OCI-LY7 (cell line): ENCODE measurements around the gene KCTD4. TPM values are rescaled to one million over a fixed set of nuclear protein-coding genes. Genes with fewer than 3 reads are reported as not detected.

Experiments used
- BruUV-seq: library from RNA; stranded (reverse); fragments of 400-500 nt; replicated peaks from 2 replicates; lab custom pipeline; 2021; lab: Mats Ljungman, UMichigan
- CTCF ChIA-PET: fragments of 300-600 bp; sonication (Branson Sonifier 250); formaldehyde crosslinking; loops from one replicate; lab custom pipeline; 2022; ENCODE audit warnings: antibody characterized with exemption; ENCODE audit not compliant: unreplicated experiment; lab: Charles Lee
- POLR2A ChIA-PET: fragments of 300-600 bp; sonication (Branson Sonifier 250); formaldehyde crosslinking; loops from one replicate; lab custom pipeline; 2022; ENCODE audit warnings: antibody characterized with exemption; lab: Charles Lee
- DNase-seq: peaks from one replicate; pipeline ENCODE4 v3.0.0-alpha.2; 2015; ENCODE audit warnings: low spot score
- H2AFZ ChIP-seq: fragments of 200-600 bp; sonication (generic), shearing (Covaris generic); 2 replicates; pipeline ENCODE4 v1.6.1; 2014; ENCODE audit warnings: mild to moderate bottlenecking, antibody characterized with exemption, low read length, moderate library complexity
- H3K27ac ChIP-seq: fragments of 200-600 bp; sonication (generic); 2 replicates; pipeline ENCODE4 v1.5.1; 2014; ENCODE audit warnings: mixed run types, low read depth, mild to moderate bottlenecking, moderate library complexity, low read length, inconsistent platforms; ENCODE audit not compliant: poor library complexity, severe bottlenecking
- H3K36me3 ChIP-seq: fragments of 200-600 bp; sonication (generic); 2 replicates; pipeline ENCODE4 v1.6.1; 2014; ENCODE audit warnings: mild to moderate bottlenecking, antibody characterized with exemption, low read length, moderate library complexity, mixed read lengths; ENCODE audit not compliant: insufficient read depth
- H3K4me1 ChIP-seq: fragments of 200-600 bp; sonication (generic); 2 replicates; pipeline ENCODE4 v1.5.1; 2014; ENCODE audit warnings: mild to moderate bottlenecking, low read length; ENCODE audit not compliant: insufficient read depth, poor library complexity, severe bottlenecking
- H3K4me2 ChIP-seq: fragments of 200-600 bp; sonication (generic); 2 replicates; pipeline ENCODE4 v1.6.1; 2014; ENCODE audit warnings: mild to moderate bottlenecking, low read length
- H3K4me3 ChIP-seq: fragments of 200-600 bp; sonication (generic); 2 replicates; pipeline ENCODE4 v1.5.1; 2014; ENCODE audit warnings: mild to moderate bottlenecking, low read depth, low read length; ENCODE audit not compliant: poor library complexity, severe bottlenecking
- H3K79me2 ChIP-seq: fragments of 200-600 bp; sonication (generic); 2 replicates; pipeline ENCODE4 v1.6.1; 2016; ENCODE audit warnings: low read depth, mild to moderate bottlenecking, low read length, moderate library complexity, mixed read lengths; ENCODE audit not compliant: insufficient read depth
- H3K9me2 ChIP-seq: fragments of 200-600 bp; sonication (generic); 2 replicates; pipeline ENCODE4 v1.6.1; 2016; ENCODE audit warnings: mild to moderate bottlenecking, low read length, mixed read lengths; ENCODE audit not compliant: insufficient read depth
- H3K9me3 ChIP-seq: fragments of 200-600 bp; sonication (generic); 2 replicates; pipeline ENCODE4 v1.6.1; 2014; ENCODE audit warnings: mild to moderate bottlenecking, mixed run types, low read length, mixed read lengths
- H4K20me1 ChIP-seq: fragments of 200-600 bp; sonication (generic); 2 replicates; pipeline ENCODE4 v1.6.1; 2014; ENCODE audit warnings: mild to moderate bottlenecking, antibody characterized with exemption, low read length, moderate library complexity, mixed read lengths; ENCODE audit not compliant: insufficient read depth
- CTCF ChIP-seq: fragments of 200-600 bp; sonication (generic); conservative IDR thresholded peaks from 2 replicates; pipeline ENCODE4 v1.5.1; 2014; ENCODE audit warnings: mild to moderate bottlenecking, antibody characterized with exemption, low read length, moderate library complexity, mixed read lengths
- EZH2phosphoT487 ChIP-seq: fragments of 200-600 bp; sonication (generic); IDR thresholded peaks from 2 replicates; pipeline ENCODE4 v1.6.1; 2018; ENCODE audit warnings: low read depth, borderline replicate concordance, mild to moderate bottlenecking, mixed run types, antibody characterized with exemption, low read length, moderate library complexity, mixed read lengths
- intact Hi-C: fragments of 100-400 bp; cut with micrococcal nuclease; formaldehyde crosslinking; loops from one replicate; pipeline ENCODE4 v1.10.0; 2022; ENCODE audit not compliant: unreplicated experiment
- total RNA-seq, 2 experiments: library from RNA; depleted of rRNA in 1 of 2; stranded (reverse); fragments of >200 nt in 1 of 2; shearing (Covaris generic) in 1 of 2; gene quantifications; 2 replicates each; pipeline ENCODE4 v1.2.3, GENCODE V29; 2014 to 2022

Gene KCTD4
- total RNA-seq, 2 experiments from 2014 or later = not detected

- DNase-seq = no peak
- TF ChIP-seq CTCF (no peak), EZH2phosphoT487 (no peak)
- no TSS peak for BruUV-seq
- no peaks in the 10 kb centered on the region for H4K20me1 ChIP-seq
- H3K9me2 ChIP-seq = no peaks in the 10 kb centered on the region
- CTCF ChIA-PET = no interaction called here
- no peaks in the 10 kb centered on the region for H3K79me2 ChIP-seq
- POLR2A ChIA-PET = interaction anchor here (0.6 to 1.2 kb wide), 2 partner anchors 36 to 353 kb away, joined by 3 to 4 read pairs; no protein-coding TSS in a partner anchor
- H2AFZ ChIP-seq = no peak overlapping the region
- no peak overlapping the region for H3K4me3 ChIP-seq
- H3K9me3 ChIP-seq = no peaks in the 10 kb centered on the region
- H3K36me3 ChIP-seq = peaks cover 9% of the 10 kb centered on the region; the same call in 1 of the 2 replicates
- no peak overlapping the region for H3K27ac ChIP-seq
- intact Hi-C loops = no loop called here
- no peak overlapping the region for H3K4me2 ChIP-seq
- H3K4me1 ChIP-seq = no peaks in the 10 kb centered on the region
Observed at GRCh38 chr13:45215392-45216077, 14.7 kb upstream of the KCTD4 start.

DNA sequence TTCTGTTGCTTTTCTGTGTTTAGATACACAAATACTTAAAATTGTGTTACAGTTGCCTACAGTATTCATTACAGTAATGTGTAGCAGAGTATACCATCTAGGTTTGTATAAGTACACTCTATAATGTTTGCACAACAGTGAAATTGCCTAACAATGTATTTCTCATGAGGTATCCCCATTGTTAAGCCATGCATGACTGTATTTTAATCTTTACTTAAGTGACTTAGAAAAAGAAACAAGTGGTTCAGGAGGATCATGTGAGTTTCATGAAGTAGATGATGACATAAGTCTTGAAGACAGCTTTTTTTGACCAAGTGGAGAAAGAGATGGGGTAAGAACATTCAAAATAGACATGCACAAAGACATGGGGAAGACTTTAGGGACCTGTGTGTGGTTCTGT, 8.4 kb upstream of the KCTD4 start:
- DNase-seq = no peak
- H3K4me3 ChIP-seq = no peak overlapping the region
- H2AFZ ChIP-seq = no peak overlapping the region
- no peak for TF ChIP-seq EZH2phosphoT487
- no peak for TF ChIP-seq CTCF
- H3K36me3 ChIP-seq = peaks cover 29% of the 10 kb centered on the region; the same call in 1 of the 2 replicates
- no peak overlapping the region for H3K4me2 ChIP-seq
- no peaks in the 10 kb centered on the region for H3K9me2 ChIP-seq
- no peak overlapping the region for H3K27ac ChIP-seq
- BruUV-seq = no TSS peak
- no peaks in the 10 kb centered on the region for H3K79me2 ChIP-seq
- H3K9me3 ChIP-seq = no peaks in the 10 kb centered on the region
- CTCF ChIA-PET = no interaction called here
- H3K4me1 ChIP-seq = no peaks in the 10 kb centered on the region
- intact Hi-C loops = no loop called here
- POLR2A ChIA-PET = interaction anchor here (1.2 kb wide), 1 partner anchor 10 kb away, joined by 5 read pairs; no protein-coding TSS in a partner anchor
- no peaks in the 10 kb centered on the region for H4K20me1 ChIP-seq

GRCh38 chr13:45208132-45208531, 7.3 kb upstream of the KCTD4 start:
- POLR2A ChIA-PET = interaction anchor here (1.2 kb wide), 1 partner anchor 12 kb away, joined by 5 read pairs; no protein-coding TSS in a partner anchor
- Histone ChIP-seq H3K79me2 (no peaks in the 10 kb centered on the region), H4K20me1 (no peaks in the 10 kb centered on the region), H3K27ac (no peak overlapping the region), H3K4me3 (no peak overlapping the region), H3K9me2 (no peaks in the 10 kb centered on the region), H3K4me2 (no peak overlapping the region), H2AFZ (no peak overlapping the region), H3K36me3 (peaks cover 26% of the 10 kb centered on the region; the same call in 1 of the 2 replicates), H3K4me1 (no peaks in the 10 kb centered on the region), H3K9me3 (no peaks in the 10 kb centered on the region)
- CTCF ChIA-PET = no interaction called here
- no TSS peak for BruUV-seq
- TF ChIP-seq CTCF (no peak), EZH2phosphoT487 (no peak)
- intact Hi-C loops = no loop called here
- no peak for DNase-seq
